Measurements from ENCODE around the gene GJA3. TPM values are rescaled to one million over a fixed set of nuclear protein-coding genes. Genes with fewer than 3 reads are reported as not detected.

Gene GJA3
- total and polyA plus RNA-seq, 2 donors (not counting 3 experiments of a cell fraction or from before 2014, with no cell fraction given): not detected

DNA sequence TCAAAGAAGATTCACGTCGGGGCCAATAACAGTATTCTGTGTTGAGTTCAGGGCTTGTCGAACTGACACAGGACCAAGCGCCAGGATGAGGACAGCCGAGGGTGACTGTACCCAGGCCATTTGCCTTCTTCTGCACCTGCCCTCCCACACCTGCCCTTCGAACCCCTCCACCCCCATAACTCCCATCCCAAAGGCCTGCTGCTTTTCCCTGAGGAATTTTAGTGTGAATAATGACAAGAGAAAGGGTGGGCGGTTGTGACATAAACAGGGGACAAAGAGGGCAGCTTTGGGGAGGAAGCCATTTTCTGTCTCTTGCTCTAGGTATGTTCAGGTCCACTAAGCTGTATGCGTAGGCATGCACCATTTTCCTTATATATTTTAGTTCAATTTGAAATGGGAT lies 26.1 kb downstream of the GJA3 start:
- H3K9me1 ChIP-seq (replicated peaks; ENCODE audit: control insufficient read depth, extremely low read depth, insufficient read depth, low read length): no peaks in the 10 kb centered on the region
- no peaks in the 10 kb centered on the region for H3K36me3 ChIP-seq (ENCODE audit: control insufficient read depth in 2 of 2, extremely low read depth in 1 of 2, insufficient read depth in 2 of 2, low read length in 2 of 2)
- no peaks in the 10 kb centered on the region for H3K79me2 ChIP-seq (ENCODE audit: control insufficient read depth, insufficient read depth, low read length)
- H3K27me3 ChIP-seq (ENCODE audit: control insufficient read depth in 2 of 2, insufficient read depth in 2 of 2, low read length in 2 of 2): peaks cover 26 to 37% of the 10 kb centered on the region in 2 experiments
- H4K20me1 ChIP-seq (replicated peaks; ENCODE audit: control insufficient read depth, extremely low read depth, insufficient read depth, low read length): no peaks in the 10 kb centered on the region
- BruUV-seq (replicated peaks): no TSS peak
- no peak overlapping the region for H3K4me3 ChIP-seq (replicated peaks in 1 of 3; ENCODE audit: insufficient read depth in 1 of 3, low read depth in 1 of 3, low read length in 3 of 3)
- no peak overlapping the region for H3K27ac ChIP-seq (ENCODE audit: insufficient read depth, low read depth, low read length)
- dilution Hi-C loops (cut with MboI; ENCODE audit: extremely low pct_ligation_motif_present, low sequenced_read_pairs): no loop called here
- H3K9ac ChIP-seq (replicated peaks; ENCODE audit: extremely low read depth, insufficient read depth, low read length): no peak overlapping the region
- DNase-seq (ENCODE audit: low read depth, low spot score): no peak
- ChIA-PET CTCF (no interaction called here), POLR2A (interaction anchor here (1.3 kb wide), 1 partner anchor 15 kb away, joined by 5 read pairs; no protein-coding TSS in a partner anchor)
- no peaks in the 10 kb centered on the region for H3K9me3 ChIP-seq (replicated peaks; ENCODE audit: control insufficient read depth, insufficient read depth, low read length)
- no peak for FAIRE-seq
- intact Hi-C loops (cut with micrococcal nuclease): no loop called here
- H2AFZ ChIP-seq (ENCODE audit: low read depth, low read length): no peak overlapping the region
- TF ChIP-seq EZH2 (IDR thresholded peaks at IDR 0.05; ENCODE audit: borderline replicate concordance, low read depth, low read length, severe bottlenecking) (no peak), MYC (IDR thresholded peaks at IDR 0.05; ENCODE audit: low read depth, low read length) (no peak), POLR2AphosphoS5 (IDR thresholded peaks at IDR 0.05; ENCODE audit: insufficient read depth, low read depth, low read length) (no peak), GATA2 (IDR thresholded peaks at IDR 0.05; ENCODE audit: insufficient read depth, insufficient read length, low read depth, low read length) (no peak), FOS (IDR thresholded peaks at IDR 0.05; ENCODE audit: borderline replicate concordance, insufficient read depth, low read length) (no peak), JUN (IDR thresholded peaks at IDR 0.05; ENCODE audit: borderline replicate concordance, insufficient read depth, insufficient read length, low read depth) (no peak), POLR2A (IDR thresholded peaks at IDR 0.05; ENCODE audit: low read depth, low read length) (no peak)
- TF ChIP-seq, protein P1, sequence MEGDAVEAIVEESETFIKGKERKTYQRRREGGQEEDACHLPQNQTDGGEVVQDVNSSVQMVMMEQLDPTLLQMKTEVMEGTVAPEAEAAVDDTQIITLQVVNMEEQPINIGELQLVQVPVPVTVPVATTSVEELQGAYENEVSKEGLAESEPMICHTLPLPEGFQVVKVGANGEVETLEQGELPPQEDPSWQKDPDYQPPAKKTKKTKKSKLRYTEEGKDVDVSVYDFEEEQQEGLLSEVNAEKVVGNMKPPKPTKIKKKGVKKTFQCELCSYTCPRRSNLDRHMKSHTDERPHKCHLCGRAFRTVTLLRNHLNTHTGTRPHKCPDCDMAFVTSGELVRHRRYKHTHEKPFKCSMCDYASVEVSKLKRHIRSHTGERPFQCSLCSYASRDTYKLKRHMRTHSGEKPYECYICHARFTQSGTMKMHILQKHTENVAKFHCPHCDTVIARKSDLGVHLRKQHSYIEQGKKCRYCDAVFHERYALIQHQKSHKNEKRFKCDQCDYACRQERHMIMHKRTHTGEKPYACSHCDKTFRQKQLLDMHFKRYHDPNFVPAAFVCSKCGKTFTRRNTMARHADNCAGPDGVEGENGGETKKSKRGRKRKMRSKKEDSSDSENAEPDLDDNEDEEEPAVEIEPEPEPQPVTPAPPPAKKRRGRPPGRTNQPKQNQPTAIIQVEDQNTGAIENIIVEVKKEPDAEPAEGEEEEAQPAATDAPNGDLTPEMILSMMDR (IDR thresholded peaks at IDR 0.05; ENCODE audit: extremely low read depth in 1 of 2, insufficient read depth in 1 of 2, low read depth in 1 of 2, low read length in 2 of 2): no peak
- TF ChIP-seq, protein P2, sequence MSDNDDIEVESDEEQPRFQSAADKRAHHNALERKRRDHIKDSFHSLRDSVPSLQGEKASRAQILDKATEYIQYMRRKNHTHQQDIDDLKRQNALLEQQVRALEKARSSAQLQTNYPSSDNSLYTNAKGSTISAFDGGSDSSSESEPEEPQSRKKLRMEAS (IDR thresholded peaks at IDR 0.05; ENCODE audit: insufficient read depth, insufficient read length): no peak
- no peak overlapping the region for H3K4me2 ChIP-seq (ENCODE audit: insufficient read depth, low read length)
- no peaks in the 10 kb centered on the region for H3K4me1 ChIP-seq (ENCODE audit: control insufficient read depth, extremely low read depth, insufficient read depth, low read length)

Measured in endothelial cell of umbilical vein (primary cell).